CD14-positive monocyte (primary cell): ENCODE measurements around the gene JMY. TPM values are rescaled to one million over a fixed set of nuclear protein-coding genes. Genes with fewer than 3 reads are reported as not detected.

Experiments used
- DNase-seq, 3 donors: peaks; one replicate each; pipeline ENCODE4 v3.0.0-alpha.2; 2011 to 2022
- H2AFZ ChIP-seq: 2 replicates; pipeline ENCODE4 v1.6.0; 2012; ENCODE audit warnings: mild to moderate bottlenecking, low read depth, low read length, inconsistent platforms; ENCODE audit not compliant: insufficient read depth, poor library complexity, severe bottlenecking
- H3K27ac ChIP-seq, 2 donors: 1 replicate in 1 of 2; 2 replicates in 1 of 2; pipeline ENCODE4 v1.5.1; 2012 to 2013; ENCODE audit warnings: low read length in 2 of 2, control low read depth in 1 of 2, inconsistent platforms in 1 of 2, low read depth in 1 of 2, mild to moderate bottlenecking in 1 of 2
- H3K27me3 ChIP-seq, 2 donors: one replicate each; pipeline versions ENCODE4 v1.6.0 to v1.6.1; 2011 to 2013; ENCODE audit warnings: low read length in 2 of 2; ENCODE audit not compliant: control insufficient read depth in 2 of 2, insufficient read depth in 2 of 2
- H3K36me3 ChIP-seq, 2 donors: replicated peaks in 1 of 2; 1 replicate in 1 of 2; 2 replicates in 1 of 2; pipeline versions ENCODE4 v1.5.1 to v1.6.1; 2012 to 2013; ENCODE audit warnings: low read length in 2 of 2, control low read depth in 1 of 2, inconsistent platforms in 1 of 2, mild to moderate bottlenecking in 1 of 2; ENCODE audit not compliant: insufficient read depth in 2 of 2, control insufficient read depth in 1 of 2
- H3K4me1 ChIP-seq, 2 donors: 1 replicate in 1 of 2; 2 replicates in 1 of 2; pipeline versions ENCODE4 v1.5.1 to v1.6.1; 2012 to 2013; ENCODE audit warnings: low read length in 2 of 2, control low read depth in 1 of 2, inconsistent platforms in 1 of 2, mild to moderate bottlenecking in 1 of 2, moderate library complexity in 1 of 2; ENCODE audit not compliant: insufficient read depth in 2 of 2, control insufficient read depth in 1 of 2
- H3K4me2 ChIP-seq: replicated peaks from 2 replicates; pipeline ENCODE3; 2012; ENCODE audit warnings: low read length, moderate library complexity, mild to moderate bottlenecking; ENCODE audit not compliant: poor library complexity, severe bottlenecking; ENCODE audit errors: extremely low read depth
- H3K4me3 ChIP-seq, 3 experiments: fragments of 200-600 bp in 1 of 3; sonication (generic) in 1 of 3; replicated peaks in 1 of 3; 1 replicate in 2 of 3; 2 replicates in 1 of 3; pipeline ENCODE4 v1.5.1; 2011 to 2013; ENCODE audit warnings: low read length in 3 of 3, mild to moderate bottlenecking in 3 of 3, control low read depth in 2 of 3, low read depth in 2 of 3, inconsistent platforms in 1 of 3, moderate library complexity in 1 of 3
- H3K79me2 ChIP-seq: 2 replicates; pipeline ENCODE4 v1.6.0; 2012; ENCODE audit warnings: mild to moderate bottlenecking, control low read depth, inconsistent platforms, low read length, moderate library complexity; ENCODE audit not compliant: insufficient read depth
- H3K9ac ChIP-seq: 2 replicates; pipeline ENCODE4 v1.6.0; 2017; ENCODE audit warnings: low read length, mild to moderate bottlenecking; ENCODE audit not compliant: insufficient read depth, poor library complexity, severe bottlenecking
- H3K9me3 ChIP-seq, 2 donors: replicated peaks in 1 of 2; 1 replicate in 1 of 2; 2 replicates in 1 of 2; pipeline versions ENCODE4 v1.5.1 to v1.6.1; 2012 to 2013; ENCODE audit warnings: low read length in 2 of 2, control low read depth in 1 of 2; ENCODE audit not compliant: control insufficient read depth in 1 of 2, insufficient read depth in 1 of 2
- H4K20me1 ChIP-seq: 2 replicates; pipeline ENCODE4 v1.6.0; 2012; ENCODE audit warnings: mild to moderate bottlenecking, low read length, control low read depth, moderate library complexity; ENCODE audit not compliant: insufficient read depth
- H3K27ac Mint-ChIP-seq, 7 donors: one replicate each; pipeline ENCODE4 v1.8.0; 2020; ENCODE audit warnings: mild to moderate bottlenecking in 7 of 7, mixed read lengths in 7 of 7, moderate library complexity in 6 of 7, inconsistent platforms in 2 of 7
- H3K27me3 Mint-ChIP-seq, 3 donors: one replicate each; pipeline ENCODE4 v1.8.0; 2021 to 2022; ENCODE audit warnings: low read depth in 3 of 3, mild to moderate bottlenecking in 3 of 3, mixed read lengths in 3 of 3, moderate library complexity in 3 of 3, inconsistent platforms in 1 of 3
- H3K36me3 Mint-ChIP-seq, 2 donors: one replicate each; pipeline ENCODE4 v1.8.0; 2020; ENCODE audit warnings: mixed read lengths in 2 of 2, inconsistent platforms in 1 of 2, mild to moderate bottlenecking in 1 of 2
- H3K4me1 Mint-ChIP-seq: one replicate; pipeline ENCODE4 v1.8.0; 2020; ENCODE audit warnings: mild to moderate bottlenecking, mixed read lengths
- H3K4me3 Mint-ChIP-seq, 2 donors: one replicate each; pipeline ENCODE4 v1.8.0; 2020; ENCODE audit warnings: mild to moderate bottlenecking in 2 of 2, mixed read lengths in 2 of 2, moderate library complexity in 1 of 2
- H3K9me3 Mint-ChIP-seq, 7 donors: one replicate each; pipeline ENCODE4 v1.8.0; 2020 to 2022; ENCODE audit warnings: mixed read lengths in 7 of 7, mild to moderate bottlenecking in 6 of 7, moderate library complexity in 6 of 7, inconsistent platforms in 2 of 7
- CTCF ChIP-seq: fragments of 200-600 bp; IDR thresholded peaks from one replicate; pipeline ENCODE4 v1.8.0; 2022; ENCODE audit warnings: antibody characterized with exemption, mild to moderate bottlenecking
- WGBS: methylation state at CpG from one replicate; pipeline ENCODE4 v1.1.5; 2013; ENCODE audit warnings: missing lambda C conversion rate; ENCODE audit not compliant: insufficient coverage; 5-methylcytosine and 5-hydroxymethylcytosine counted together
- intact Hi-C, 2 donors: fragments of 100-400 bp; cut with micrococcal nuclease; formaldehyde crosslinking; loops; one replicate each; pipeline versions ENCODE4 v1.15.0 to v1.15.1; 2023
- polyA plus RNA-seq, 3 donors: library from polyadenylated mRNA; depleted of rRNA in 1 of 3; unstranded in 2 of 3; stranded (reverse) in 1 of 3; fragments of 300-500 nt in 2 of 3; fragments of >200 nt in 1 of 3; fragmentation: Illumina TruSeq in 2 of 3; gene quantifications; 1 replicate in 2 of 3; 2 replicates in 1 of 3; pipeline ENCODE4 v1.2.3, GENCODE V29; 2012 to 2021

JMY gene
- polyA plus RNA-seq, 3 donors: 0.60 to 1.6 (median 1.1) TPM

GRCh38 chr5:79189439-79190234 is 46.3 kb upstream of the JMY start:
- Histone ChIP-seq H3K27me3 (no peaks in the 10 kb centered on the region), H3K4me1 (no peaks in the 10 kb centered on the region), H3K9ac (no peak overlapping the region), H2AFZ (no peak overlapping the region), H3K27ac (no peak overlapping the region), H4K20me1 (no peaks in the 10 kb centered on the region), H3K4me3 (no peak overlapping the region), H3K4me2 (no peak overlapping the region), H3K9me3 (no peaks in the 10 kb centered on the region), H3K36me3 (no peaks in the 10 kb centered on the region), H3K79me2 (no peaks in the 10 kb centered on the region)
- Mint-ChIP-seq H3K27ac (no peak overlapping the region), H3K36me3 (no peaks in the 10 kb centered on the region), H3K9me3 (no peaks in the 10 kb centered on the region), H3K4me3 (no peak overlapping the region), H3K27me3 (peaks cover 0 to 2% (median 2%) of the 10 kb centered on the region in 3 donors), H3K4me1 (no peaks in the 10 kb centered on the region)
- DNase-seq: no peak
- TF ChIP-seq CTCF: no peak
- WGBS: 100% methylated on average over 1 of the region's 8 CpGs
- intact Hi-C loops: no loop called here

GRCh38 chr5:79190235-79190529 is 45.7 kb upstream of the JMY start:
- no peaks in the 10 kb centered on the region for H3K4me1 Mint-ChIP-seq
- Histone ChIP-seq H3K4me1 (no peaks in the 10 kb centered on the region), H3K4me3 (no peak overlapping the region), H3K79me2 (no peaks in the 10 kb centered on the region), H3K27ac (no peak overlapping the region), H3K27me3 (no peaks in the 10 kb centered on the region), H4K20me1 (no peaks in the 10 kb centered on the region), H3K9me3 (no peaks in the 10 kb centered on the region), H2AFZ (no peak overlapping the region), H3K36me3 (no peaks in the 10 kb centered on the region), H3K9ac (no peak overlapping the region), H3K4me2 (no peak overlapping the region)
- intact Hi-C loops: no loop called here
- no CpG with 5 or more reads among the region's 2 CpGs for WGBS
- TF ChIP-seq CTCF: no peak
- peaks cover 0 to 2% (median 2%) of the 10 kb centered on the region in 3 donors for H3K27me3 Mint-ChIP-seq
- no peak for DNase-seq
- no peak overlapping the region for H3K4me3 Mint-ChIP-seq
- no peaks in the 10 kb centered on the region for H3K9me3 Mint-ChIP-seq
- no peaks in the 10 kb centered on the region for H3K36me3 Mint-ChIP-seq
- no peak overlapping the region for H3K27ac Mint-ChIP-seq
